K562 (cell line): ENCODE data around the gene GNAI2. TPM values are rescaled to one million over a fixed set of nuclear protein-coding genes. Genes with fewer than 3 reads are reported as not detected.

ENCODE experiments used
- CREB1 ChIP-seq, 2 experiments: sonication (generic) in 1 of 2; formaldehyde crosslinking in 1 of 2; IDR thresholded peaks; 2 replicates each; pipeline versions ENCODE4 v1.6.1 to v1.8.0; 2012 to 2022; ENCODE audit warnings: inconsistent platforms in 1 of 2, mild to moderate bottlenecking in 1 of 2, missing genetic modification reagents in 1 of 2, moderate library complexity in 1 of 2
- CXXC5 ChIP-seq: fragments of 250-450 bp; sonication (Bioruptor Pico); IDR thresholded peaks from 2 replicates; pipeline ENCODE4 v1.8.0; 2022; ENCODE audit warnings: inconsistent platforms, mild to moderate bottlenecking, moderate library complexity
- HEY1 ChIP-seq: fragments of 250-450 bp; sonication (Bioruptor Pico); IDR thresholded peaks from 2 replicates; pipeline ENCODE4 v1.5.0; 2020; ENCODE audit warnings: mild to moderate bottlenecking, moderate library complexity, borderline replicate concordance
- HNRNPH1 ChIP-seq: fragments of 200-400 bp; formaldehyde crosslinking; optimal IDR thresholded peaks from 2 replicates; pipeline ENCODE3; 2017; ENCODE audit warnings: low read depth, mild to moderate bottlenecking, low read length, moderate library complexity
- KAT8 ChIP-seq: fragments of 450-650 bp; IDR thresholded peaks from 2 replicates; pipeline ENCODE4 v1.6.1; 2016; ENCODE audit warnings: low read depth, mild to moderate bottlenecking
- MCM5 ChIP-seq: fragments of 450-650 bp; IDR thresholded peaks from 2 replicates; pipeline ENCODE4 v1.6.1; 2016; ENCODE audit warnings: low read depth
- NELFE ChIP-seq: IDR thresholded peaks from 2 replicates; pipeline ENCODE4 v1.6.1; 2011; ENCODE audit warnings: mild to moderate bottlenecking; ENCODE audit not compliant: insufficient read depth, insufficient read length
- NFYB ChIP-seq: IDR thresholded peaks from 2 replicates; pipeline ENCODE4 v1.6.1; 2011; ENCODE audit warnings: mild to moderate bottlenecking, moderate library complexity; ENCODE audit not compliant: insufficient read length; ENCODE audit errors: extremely low read depth
- PCBP1 ChIP-seq: fragments of 200-400 bp; formaldehyde crosslinking; IDR thresholded peaks from 2 replicates; pipeline ENCODE4 v1.6.1; 2018; ENCODE audit warnings: mild to moderate bottlenecking, low read depth, low read length; ENCODE audit not compliant: poor library complexity, severe bottlenecking
- RBM15 ChIP-seq: fragments of 200-400 bp; formaldehyde crosslinking; IDR thresholded peaks from 2 replicates; pipeline ENCODE4 v1.6.1; 2018; ENCODE audit warnings: mild to moderate bottlenecking, low read length, moderate library complexity; ENCODE audit not compliant: insufficient read depth
- RFX5 ChIP-seq: IDR thresholded peaks from 2 replicates; pipeline ENCODE4 v1.6.1; 2011; ENCODE audit warnings: low read depth, mild to moderate bottlenecking, improper control_type of control experiment, low read length
- SNIP1 ChIP-seq: fragments of 450-650 bp; IDR thresholded peaks from 2 replicates; pipeline ENCODE4 v1.7.1; 2017; ENCODE audit warnings: low read depth, mild to moderate bottlenecking
- TCFL5 ChIP-seq: fragments of 250-450 bp; sonication (Bioruptor Pico); conservative IDR thresholded peaks from 2 replicates; pipeline ENCODE4 v1.6.1; 2021; ENCODE audit warnings: mild to moderate bottlenecking, moderate library complexity, matching md5 sums
- U2AF2 ChIP-seq: fragments of 200-400 bp; formaldehyde crosslinking; optimal IDR thresholded peaks from 2 replicates; pipeline ENCODE3; 2017; ENCODE audit warnings: low read depth, mild to moderate bottlenecking, low read length
- ZBTB7A ChIP-seq: IDR thresholded peaks from 2 replicates; pipeline ENCODE4 v1.6.1; 2011; ENCODE audit warnings: low read depth, mild to moderate bottlenecking, low read length, moderate library complexity, borderline replicate concordance; ENCODE audit not compliant: control insufficient read depth
- ZC3H11A ChIP-seq: IDR thresholded peaks from 2 replicates; pipeline ENCODE4 v1.6.1; 2012; ENCODE audit warnings: low read depth, low read length, improper control_type of control experiment
- ZNF668 ChIP-seq: fragments of 250-450 bp; sonication (Bioruptor Pico); IDR thresholded peaks from 2 replicates; pipeline ENCODE4 v1.8.0; 2022; ENCODE audit warnings: mild to moderate bottlenecking, inconsistent platforms
- polyA plus RNA-seq, 8 experiments: library from polyadenylated mRNA; depleted of rRNA in 4 of 8; stranded (reverse) in 5 of 8; unstranded in 3 of 8; fragments of >200 nt; fragmentation: Nextera tagmentation in 2 of 8; fragmentation: Illumina TruSeq in 1 of 8; extraction: Ambion mirVana in 2 of 8; extraction: Trizol in 1 of 8; gene quantifications; 2 replicates each; pipeline versions ENCODE4 v1.2.1 to v1.2.3, GENCODE V29; 2011 to 2014; ENCODE audit warnings: inconsistent platforms in 1 of 8, missing spikeins in 1 of 8
- total RNA-seq, 7 experiments: library from RNA; depleted of rRNA in 6 of 7; stranded (reverse); fragments of >200 nt in 6 of 7; fragmentation: Illumina TruSeq in 2 of 7; extraction: Trizol in 2 of 7; gene quantifications; 2 replicates each; pipeline versions ENCODE4 v1.2.1 to v1.2.3, GENCODE V29; 2011 to 2021; ENCODE audit warnings: low replicate concordance in 1 of 7
- TF ChIP-seq, protein P1 (sequence below): fragments of 250-450 bp; sonication (Bioruptor Pico); IDR thresholded peaks from 2 replicates; pipeline ENCODE4 v1.4.0; 2020; ENCODE audit warnings: mild to moderate bottlenecking
- TF ChIP-seq, protein P2 (sequence below): fragments of 450-650 bp; formaldehyde crosslinking; IDR thresholded peaks from 2 replicates; pipeline ENCODE4 v1.4.0; 2020; ENCODE audit warnings: mild to moderate bottlenecking, moderate library complexity
- TF ChIP-seq, protein P3 (sequence below): sonication (generic); formaldehyde crosslinking; IDR thresholded peaks from 2 replicates; pipeline ENCODE4 v1.8.0; 2022; ENCODE audit warnings: missing genetic modification reagents, mild to moderate bottlenecking, borderline replicate concordance
- TF ChIP-seq, protein P4 (sequence below): fragments of 250-450 bp; sonication (Bioruptor Pico); IDR thresholded peaks from 2 replicates; pipeline ENCODE4 v1.4.0; 2020; ENCODE audit warnings: mild to moderate bottlenecking, moderate library complexity, borderline replicate concordance

The GNAI2 gene
- total and polyA plus RNA-seq, 9 of the 15 experiments (the other 6 are each of a cell fraction or from before 2014, with no cell fraction given) = 1.1 to 72.2 (median 42.7) TPM

DNA sequence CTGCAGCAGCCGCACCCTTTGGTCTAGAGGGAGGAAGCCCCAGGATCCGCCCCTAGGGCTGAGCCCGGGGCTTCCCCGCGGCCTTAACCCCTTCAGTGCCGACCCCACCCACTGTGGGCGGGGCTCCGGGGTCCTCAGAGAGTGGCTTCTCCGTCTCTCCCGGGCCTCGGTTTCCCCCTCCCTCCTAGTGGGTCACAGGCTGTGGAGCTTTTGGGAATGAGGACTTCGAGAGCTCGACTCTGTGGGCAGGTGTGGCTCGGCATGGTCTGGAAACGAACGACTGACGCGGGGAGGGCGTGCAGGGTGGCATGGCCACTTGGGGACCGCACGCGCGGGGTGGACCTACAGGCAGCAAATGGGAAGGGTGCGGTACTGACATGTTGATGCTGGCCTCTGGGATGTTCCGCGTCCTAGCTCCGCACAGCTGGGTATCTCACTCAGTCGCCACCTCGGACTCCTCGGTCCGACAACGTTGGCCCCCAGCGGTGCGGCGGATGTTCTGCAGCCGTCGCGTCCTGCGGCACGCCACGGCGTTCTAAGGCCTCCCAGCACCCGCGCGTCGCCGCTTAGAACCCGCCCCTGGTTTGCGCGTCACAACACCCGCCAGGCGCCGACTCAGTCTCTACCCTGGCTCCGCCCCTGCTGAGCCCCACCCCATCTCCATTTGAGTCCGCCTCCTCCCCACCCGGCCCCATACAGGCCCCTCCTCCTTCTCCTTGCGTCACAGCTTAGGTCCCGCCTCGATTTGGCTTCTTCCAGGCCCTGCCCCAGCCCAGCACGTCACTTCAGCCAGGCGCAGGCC lies 63.0 kb downstream of the GNAI2 start, which contains the start of the genes HYAL3 and NAA80 (continued):
- no peak for TF ChIP-seq KAT8
- peak; percentile 76; the same call in 1 of the 2 replicates for TF ChIP-seq ZBTB7A
- no peak for TF ChIP-seq ZNF668 (CRISPR knock-in tag)
- TF ChIP-seq SNIP1 = no peak
- peak; percentile 88; the same call in 1 of the 2 replicates for TF ChIP-seq CXXC5
- TF ChIP-seq, protein P1, sequence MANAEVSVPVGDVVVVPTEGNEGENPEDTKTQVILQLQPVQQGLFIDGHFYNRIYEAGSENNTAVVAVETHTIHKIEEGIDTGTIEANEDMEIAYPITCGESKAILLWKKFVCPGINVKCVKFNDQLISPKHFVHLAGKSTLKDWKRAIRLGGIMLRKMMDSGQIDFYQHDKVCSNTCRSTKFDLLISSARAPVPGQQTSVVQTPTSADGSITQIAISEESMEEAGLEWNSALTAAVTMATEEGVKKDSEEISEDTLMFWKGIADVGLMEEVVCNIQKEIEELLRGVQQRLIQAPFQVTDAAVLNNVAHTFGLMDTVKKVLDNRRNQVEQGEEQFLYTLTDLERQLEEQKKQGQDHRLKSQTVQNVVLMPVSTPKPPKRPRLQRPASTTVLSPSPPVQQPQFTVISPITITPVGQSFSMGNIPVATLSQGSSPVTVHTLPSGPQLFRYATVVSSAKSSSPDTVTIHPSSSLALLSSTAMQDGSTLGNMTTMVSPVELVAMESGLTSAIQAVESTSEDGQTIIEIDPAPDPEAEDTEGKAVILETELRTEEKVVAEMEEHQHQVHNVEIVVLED (CRISPR knock-in tag) = peak; percentile 86
- TF ChIP-seq, protein P2, sequence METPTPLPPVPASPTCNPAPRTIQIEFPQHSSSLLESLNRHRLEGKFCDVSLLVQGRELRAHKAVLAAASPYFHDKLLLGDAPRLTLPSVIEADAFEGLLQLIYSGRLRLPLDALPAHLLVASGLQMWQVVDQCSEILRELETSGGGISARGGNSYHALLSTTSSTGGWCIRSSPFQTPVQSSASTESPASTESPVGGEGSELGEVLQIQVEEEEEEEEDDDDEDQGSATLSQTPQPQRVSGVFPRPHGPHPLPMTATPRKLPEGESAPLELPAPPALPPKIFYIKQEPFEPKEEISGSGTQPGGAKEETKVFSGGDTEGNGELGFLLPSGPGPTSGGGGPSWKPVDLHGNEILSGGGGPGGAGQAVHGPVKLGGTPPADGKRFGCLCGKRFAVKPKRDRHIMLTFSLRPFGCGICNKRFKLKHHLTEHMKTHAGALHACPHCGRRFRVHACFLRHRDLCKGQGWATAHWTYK (CRISPR knock-in tag) = peak; percentile 62
- TF ChIP-seq NFYB = no peak
- TF ChIP-seq, protein P3, sequence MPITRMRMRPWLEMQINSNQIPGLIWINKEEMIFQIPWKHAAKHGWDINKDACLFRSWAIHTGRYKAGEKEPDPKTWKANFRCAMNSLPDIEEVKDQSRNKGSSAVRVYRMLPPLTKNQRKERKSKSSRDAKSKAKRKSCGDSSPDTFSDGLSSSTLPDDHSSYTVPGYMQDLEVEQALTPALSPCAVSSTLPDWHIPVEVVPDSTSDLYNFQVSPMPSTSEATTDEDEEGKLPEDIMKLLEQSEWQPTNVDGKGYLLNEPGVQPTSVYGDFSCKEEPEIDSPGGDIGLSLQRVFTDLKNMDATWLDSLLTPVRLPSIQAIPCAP = no peak
- TF ChIP-seq RFX5 = no peak
- TF ChIP-seq HNRNPH1 = no peak
- TF ChIP-seq MCM5 = no peak
- TF ChIP-seq U2AF2 = no peak
- no peak for TF ChIP-seq HEY1
- no peak for TF ChIP-seq TCFL5 (CRISPR knock-in tag)
- peak; percentile 87 for TF ChIP-seq CREB1 (IDR thresholded peaks at IDR 0.05)
- peak; percentile 89 for TF ChIP-seq CREB1 (CRISPR knock-in tag; IDR thresholded peaks at IDR 0.05)
- TF ChIP-seq, protein P4, sequence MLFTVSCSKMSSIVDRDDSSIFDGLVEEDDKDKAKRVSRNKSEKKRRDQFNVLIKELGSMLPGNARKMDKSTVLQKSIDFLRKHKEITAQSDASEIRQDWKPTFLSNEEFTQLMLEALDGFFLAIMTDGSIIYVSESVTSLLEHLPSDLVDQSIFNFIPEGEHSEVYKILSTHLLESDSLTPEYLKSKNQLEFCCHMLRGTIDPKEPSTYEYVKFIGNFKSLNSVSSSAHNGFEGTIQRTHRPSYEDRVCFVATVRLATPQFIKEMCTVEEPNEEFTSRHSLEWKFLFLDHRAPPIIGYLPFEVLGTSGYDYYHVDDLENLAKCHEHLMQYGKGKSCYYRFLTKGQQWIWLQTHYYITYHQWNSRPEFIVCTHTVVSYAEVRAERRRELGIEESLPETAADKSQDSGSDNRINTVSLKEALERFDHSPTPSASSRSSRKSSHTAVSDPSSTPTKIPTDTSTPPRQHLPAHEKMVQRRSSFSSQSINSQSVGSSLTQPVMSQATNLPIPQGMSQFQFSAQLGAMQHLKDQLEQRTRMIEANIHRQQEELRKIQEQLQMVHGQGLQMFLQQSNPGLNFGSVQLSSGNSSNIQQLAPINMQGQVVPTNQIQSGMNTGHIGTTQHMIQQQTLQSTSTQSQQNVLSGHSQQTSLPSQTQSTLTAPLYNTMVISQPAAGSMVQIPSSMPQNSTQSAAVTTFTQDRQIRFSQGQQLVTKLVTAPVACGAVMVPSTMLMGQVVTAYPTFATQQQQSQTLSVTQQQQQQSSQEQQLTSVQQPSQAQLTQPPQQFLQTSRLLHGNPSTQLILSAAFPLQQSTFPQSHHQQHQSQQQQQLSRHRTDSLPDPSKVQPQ (CRISPR knock-in tag) = no peak
- TF ChIP-seq PCBP1 = peak; percentile 48
- no peak for TF ChIP-seq ZC3H11A
- TF ChIP-seq NELFE = no peak
- TF ChIP-seq RBM15 = no peak
